Stomach (tissue), 4 donors: ENCODE measurements around the gene NFKB2.

Experiments
- POLR2AphosphoS5 ChIP-seq, 3 donors: sonication (generic); formaldehyde crosslinking; IDR thresholded peaks; one replicate each; pipeline ENCODE4 v1.6.1; 2016; ENCODE audit warnings: antibody characterized with exemption in 3 of 3
- TF ChIP-seq, protein P1 (sequence below), 7 experiments: fragments of 450-650 bp in 4 of 7; fragments of 200-600 bp in 3 of 7; sonication (generic) in 3 of 7; IDR thresholded peaks; one replicate each; pipeline ENCODE4 v1.5.1; 2016 to 2019; ENCODE audit warnings: antibody characterized with exemption in 7 of 7, control low read depth in 2 of 7, mild to moderate bottlenecking in 1 of 7

DNA sequence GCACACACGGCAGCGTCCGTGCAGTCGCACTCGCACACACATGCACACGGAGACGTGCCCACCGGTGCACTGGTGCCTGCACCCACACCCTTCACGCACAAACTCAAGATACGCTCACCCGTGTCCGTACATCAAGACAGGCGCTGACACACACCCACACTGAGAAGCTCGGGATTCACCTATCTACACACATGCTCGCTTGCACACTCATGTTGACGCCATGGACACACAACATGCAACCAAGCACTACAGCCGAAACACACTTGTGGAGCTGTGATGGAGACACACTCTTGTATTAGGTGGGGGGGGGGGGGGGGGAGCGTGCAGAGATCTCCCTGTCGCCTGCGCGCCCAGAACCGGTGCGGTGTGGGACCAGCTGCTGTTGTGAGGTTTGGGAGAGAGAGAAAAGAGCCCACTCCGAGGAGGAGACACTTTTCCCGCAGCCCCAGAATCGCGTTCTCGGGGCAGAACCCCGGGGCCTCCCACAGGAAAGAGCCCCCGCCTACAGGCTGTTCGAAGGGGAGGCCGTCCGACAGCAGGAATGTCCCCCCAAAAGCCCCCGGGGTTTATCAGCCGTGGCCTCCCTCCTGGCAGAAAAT is 605 bp upstream of the NFKB2 start:
- TF ChIP-seq, protein P1, sequence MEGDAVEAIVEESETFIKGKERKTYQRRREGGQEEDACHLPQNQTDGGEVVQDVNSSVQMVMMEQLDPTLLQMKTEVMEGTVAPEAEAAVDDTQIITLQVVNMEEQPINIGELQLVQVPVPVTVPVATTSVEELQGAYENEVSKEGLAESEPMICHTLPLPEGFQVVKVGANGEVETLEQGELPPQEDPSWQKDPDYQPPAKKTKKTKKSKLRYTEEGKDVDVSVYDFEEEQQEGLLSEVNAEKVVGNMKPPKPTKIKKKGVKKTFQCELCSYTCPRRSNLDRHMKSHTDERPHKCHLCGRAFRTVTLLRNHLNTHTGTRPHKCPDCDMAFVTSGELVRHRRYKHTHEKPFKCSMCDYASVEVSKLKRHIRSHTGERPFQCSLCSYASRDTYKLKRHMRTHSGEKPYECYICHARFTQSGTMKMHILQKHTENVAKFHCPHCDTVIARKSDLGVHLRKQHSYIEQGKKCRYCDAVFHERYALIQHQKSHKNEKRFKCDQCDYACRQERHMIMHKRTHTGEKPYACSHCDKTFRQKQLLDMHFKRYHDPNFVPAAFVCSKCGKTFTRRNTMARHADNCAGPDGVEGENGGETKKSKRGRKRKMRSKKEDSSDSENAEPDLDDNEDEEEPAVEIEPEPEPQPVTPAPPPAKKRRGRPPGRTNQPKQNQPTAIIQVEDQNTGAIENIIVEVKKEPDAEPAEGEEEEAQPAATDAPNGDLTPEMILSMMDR (IDR thresholded peaks at IDR 0.05): no peak
- TF ChIP-seq POLR2AphosphoS5 (IDR thresholded peaks at IDR 0.05): no peak
